Right lobe of liver (tissue), 6 donors: ENCODE results near the gene CPSF3. TPM values are rescaled to one million over a fixed set of nuclear protein-coding genes. Genes with fewer than 3 reads are reported as not detected.

Experiments used
- ATAC-seq, 4 donors: fragments of 200-7000 bp; cut with Tn5 transposase; one replicate each; pipeline ENCODE4 v1.9.1; 2020; ENCODE audit warnings: mild to moderate bottlenecking in 4 of 4, moderate library complexity in 4 of 4
- DNase-seq, 3 donors: peaks; one replicate each; pipeline ENCODE4 v3.0.0-alpha.2; 2020
- H3K27ac ChIP-seq, 3 donors: fragments of 200-600 bp; one replicate each; pipeline ENCODE4 v1.8.0; 2022
- H3K27me3 ChIP-seq, 2 donors: fragments of 200-600 bp; one replicate each; pipeline ENCODE4 v1.8.0; 2022
- H3K36me3 ChIP-seq, 4 donors: fragments of 200-600 bp; sonication (generic) in 1 of 4; one replicate each; pipeline versions ENCODE4 v1.5.1 to v1.8.0; 2017 to 2022; ENCODE audit warnings: control low read depth in 1 of 4
- H3K4me1 ChIP-seq, 4 donors: fragments of 200-600 bp; sonication (generic) in 1 of 4; one replicate each; pipeline versions ENCODE4 v1.5.1 to v1.8.0; 2017 to 2022; ENCODE audit warnings: control low read depth in 1 of 4
- H3K4me3 ChIP-seq, 3 donors: fragments of 200-600 bp; one replicate each; pipeline ENCODE4 v1.8.0; 2022
- H3K9me3 ChIP-seq, 4 donors: fragments of 200-600 bp; sonication (generic) in 1 of 4; one replicate each; pipeline versions ENCODE4 v1.5.1 to v1.8.0; 2017 to 2022; ENCODE audit warnings: control low read depth in 1 of 4
- CTCF ChIP-seq, 4 donors: fragments of 200-600 bp in 3 of 4; fragments of 450-650 bp in 1 of 4; IDR thresholded peaks; one replicate each; pipeline versions ENCODE4 v1.5.1 to v1.8.0; 2016 to 2022; ENCODE audit warnings: antibody characterized with exemption in 4 of 4, mild to moderate bottlenecking in 2 of 4
- POLR2A ChIP-seq: fragments of 450-650 bp; IDR thresholded peaks from one replicate; pipeline ENCODE4 v1.6.1; 2017; ENCODE audit warnings: antibody characterized with exemption, mild to moderate bottlenecking
- WGBS: methylation state at CpG from one replicate; pipeline ENCODE4 v1.1.6; 2018; ENCODE audit warnings: low coverage, low lambda C conversion rate; ENCODE audit not compliant: insufficient coverage; ENCODE audit errors: missing lambda C conversion rate; 5-methylcytosine and 5-hydroxymethylcytosine counted together
- intact Hi-C, 2 donors: fragments of 100-400 bp; cut with DNase I; formaldehyde crosslinking; loops; one replicate each; pipeline versions ENCODE4 v1.11.2 to v1.14.1; 2022
- total RNA-seq, 6 experiments: library from RNA; depleted of rRNA in 2 of 6; stranded (reverse); fragments of >200 nt in 2 of 6; fragmentation: NEBNext Ultra II Directional in 3 of 6; extraction: Animal tissue kit (Norgen Biotek cat#: 25700) in 3 of 6; gene quantifications; one replicate each; pipeline versions ENCODE4 v1.1.0 to v1.2.4, GENCODE V29; 2016 to 2023
- donor health status: DM: no; HTN: yes; CAD: no.
- donor health status: DM: no; HTN: no; CAD: no.
- donor health status: DM: no; HTN: no; CAD: no.
- donor health status: DM: no; HTN: yes; CAD: no.
- donor health status: DM: no; HTN: yes; CAD: no.

Gene CPSF3
- total RNA-seq, 6 experiments from 2014 or later = 10.6 to 21.2 (median 11.7) TPM

DNA sequence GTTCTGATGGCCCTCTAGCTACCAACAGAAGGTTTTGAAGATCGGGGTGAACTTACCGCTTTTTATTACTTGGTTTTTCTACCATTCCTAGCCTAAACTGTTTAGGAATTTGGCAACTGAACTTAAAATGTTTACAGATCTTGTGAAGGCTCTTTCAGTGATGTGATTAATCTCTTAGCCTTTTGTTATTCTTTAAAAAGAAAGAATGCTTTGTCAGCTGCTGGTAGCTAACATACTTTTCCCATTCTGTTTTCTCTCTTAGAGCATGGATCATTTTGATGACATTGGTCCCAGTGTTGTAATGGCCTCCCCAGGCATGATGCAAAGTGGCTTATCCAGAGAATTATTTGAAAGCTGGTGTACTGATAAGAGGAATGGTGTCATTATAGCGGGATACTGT, 18.1 kb downstream of the CPSF3 start:
- Histone ChIP-seq H3K36me3 (peaks cover 0 to 84% (median 17%) of the 10 kb centered on the region in 4 donors), H3K27me3 (no peaks in the 10 kb centered on the region), H3K27ac (no peak overlapping the region), H3K4me1 (no peaks in the 10 kb centered on the region), H3K9me3 (no peaks in the 10 kb centered on the region), H3K4me3 (no peak overlapping the region)
- ATAC-seq = no peak
- no peak for DNase-seq
- 52% methylated on average over 3 of the region's 3 CpGs for WGBS
- intact Hi-C loops = no loop called here
- TF ChIP-seq CTCF (IDR thresholded peaks at IDR 0.05) = no peak

DNA sequence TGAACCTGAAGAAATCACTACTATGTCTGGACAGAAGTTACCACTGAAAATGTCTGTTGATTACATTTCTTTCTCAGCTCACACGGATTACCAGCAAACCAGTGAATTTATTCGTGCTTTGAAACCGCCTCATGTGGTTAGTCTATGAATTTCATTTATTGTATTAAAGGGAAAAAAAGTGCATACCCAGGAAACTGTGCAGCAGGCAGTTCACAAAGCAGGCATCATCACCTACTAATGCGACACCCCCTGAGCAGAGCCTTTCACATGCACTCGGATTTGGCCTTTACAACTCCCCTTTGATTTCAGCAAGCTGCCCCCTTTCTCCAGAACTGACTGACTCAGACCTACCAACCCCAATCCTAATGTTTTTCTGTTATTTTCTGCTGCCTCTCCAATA, 20.1 kb downstream of the CPSF3 start:
- intact Hi-C loops = no loop called here
- no peak for DNase-seq
- no peaks in the 10 kb centered on the region for H3K4me1 ChIP-seq
- H3K36me3 ChIP-seq = peaks cover 0 to 66% (median 14%) of the 10 kb centered on the region in 4 donors
- no peak for TF ChIP-seq CTCF (IDR thresholded peaks at IDR 0.05)
- no peak for TF ChIP-seq POLR2A
- ATAC-seq = no peak
- no peak overlapping the region for H3K27ac ChIP-seq
- H3K4me3 ChIP-seq = no peak overlapping the region
- no peaks in the 10 kb centered on the region for H3K9me3 ChIP-seq
- WGBS = 79% methylated on average over 4 of the region's 5 CpGs
- H3K27me3 ChIP-seq = no peaks in the 10 kb centered on the region

- intact Hi-C loops = no loop called here
- WGBS = 72% methylated on average over 7 of the region's 7 CpGs
- Histone ChIP-seq H3K9me3 (no peaks in the 10 kb centered on the region), H3K4me1 (no peaks in the 10 kb centered on the region), H3K36me3 (peaks cover 0 to 66% (median 18%) of the 10 kb centered on the region in 4 donors), H3K4me3 (no peak overlapping the region), H3K27ac (no peak overlapping the region), H3K27me3 (no peaks in the 10 kb centered on the region)
- no peak for ATAC-seq
- DNase-seq = no peak
- TF ChIP-seq CTCF (IDR thresholded peaks at IDR 0.05) (no peak), POLR2A (no peak)
Observed at GRCh38 chr2:9445089-9445488, 21.6 kb downstream of the CPSF3 start.

DNA sequence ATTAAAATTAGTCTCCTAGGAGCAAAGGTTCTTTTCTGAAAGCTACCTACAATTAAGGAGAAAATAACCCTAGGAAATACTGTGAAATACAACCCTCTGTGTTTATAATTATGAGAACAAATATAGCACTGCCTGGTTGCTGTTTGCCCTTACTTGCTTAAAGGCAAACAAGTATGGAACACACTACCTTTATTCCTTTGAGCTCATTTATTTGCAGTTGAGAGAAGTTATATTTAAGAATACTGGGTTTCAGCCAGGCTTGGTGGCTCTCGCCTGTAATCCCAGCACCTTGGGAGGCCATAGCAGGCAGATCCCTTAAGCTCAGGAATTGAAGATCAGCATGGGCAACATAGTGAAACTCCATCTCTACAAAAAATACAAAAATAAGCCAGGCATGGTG, 27.8 kb downstream of the CPSF3 start:
- no peak overlapping the region for H3K27ac ChIP-seq
- no peaks in the 10 kb centered on the region for H3K4me1 ChIP-seq
- no peaks in the 10 kb centered on the region for H3K27me3 ChIP-seq
- DNase-seq (no peak), ATAC-seq (no peak)
- no peak overlapping the region for H3K4me3 ChIP-seq
- H3K9me3 ChIP-seq = no peaks in the 10 kb centered on the region
- 100% methylated on average over 1 of the region's 1 CpG for WGBS
- intact Hi-C loops = no loop called here
- H3K36me3 ChIP-seq = peaks cover 0 to 31% (median 17%) of the 10 kb centered on the region in 4 donors
- TF ChIP-seq CTCF (IDR thresholded peaks at IDR 0.05) = no peak
- no peak for TF ChIP-seq POLR2A

DNA sequence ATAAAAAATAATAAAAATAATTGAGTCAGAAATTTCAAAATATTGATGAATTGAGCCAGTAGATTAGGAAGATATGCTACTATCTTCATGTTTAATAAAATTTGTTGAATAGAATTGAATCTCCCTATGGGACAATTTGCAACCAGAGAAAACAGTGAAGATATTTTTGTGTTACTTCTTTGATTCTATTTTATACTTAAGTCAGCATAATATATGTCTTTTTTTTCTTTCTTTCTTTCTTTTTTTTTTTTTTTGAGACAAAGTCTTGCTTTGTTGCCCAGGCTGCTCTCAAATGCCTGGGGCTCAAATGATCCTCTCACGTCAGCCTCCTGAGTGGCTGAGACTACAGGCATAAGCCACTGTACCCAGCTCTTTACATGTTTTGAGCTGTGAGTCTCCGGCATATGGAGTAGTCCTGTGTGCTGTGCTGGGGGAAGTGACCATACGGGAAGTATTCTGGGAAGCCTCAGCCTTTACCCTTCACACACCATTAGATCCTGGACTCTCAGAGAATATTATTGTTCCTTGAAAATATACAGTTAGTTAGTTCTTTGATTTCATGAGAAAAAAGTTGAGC, 37.1 kb downstream of the CPSF3 start:
- intact Hi-C loops = no loop called here
- WGBS = 100% methylated on average over 1 of the region's 3 CpGs
- DNase-seq = no peak

More for the DNA sequence above, 37.1 kb downstream of the CPSF3 start:
- H3K4me1 ChIP-seq = no peaks in the 10 kb centered on the region
- no peaks in the 10 kb centered on the region for H3K27me3 ChIP-seq
- ATAC-seq = no peak
- no peak overlapping the region for H3K4me3 ChIP-seq
- no peaks in the 10 kb centered on the region for H3K9me3 ChIP-seq
- H3K36me3 ChIP-seq = peaks cover 0 to 18% (median 5%) of the 10 kb centered on the region in 4 donors
- no peak overlapping the region for H3K27ac ChIP-seq
- TF ChIP-seq POLR2A = no peak
- no peak for TF ChIP-seq CTCF (IDR thresholded peaks at IDR 0.05)
